Smooth muscle cell (in vitro differentiated cells): ENCODE data around the gene THRSP. TPM values are rescaled to one million over a fixed set of nuclear protein-coding genes. Genes with fewer than 3 reads are reported as not detected.

ENCODE experiments used
- DNase-seq: peaks from one replicate; lab custom pipeline; 2025; ENCODE audit not compliant: unreplicated experiment; lab: John Stamatoyannopoulos, UW
- H2AFZ ChIP-seq: fragments of 200-600 bp; sonication (generic); 2 replicates; pipeline ENCODE4 v1.6.0; 2016; ENCODE audit warnings: antibody characterized with exemption, low read depth, mild to moderate bottlenecking
- H3F3A ChIP-seq: fragments of 200-600 bp; sonication (generic); 2 replicates; pipeline ENCODE4 v1.6.0; 2017; ENCODE audit warnings: antibody characterized with exemption, low read depth
- H3K27ac ChIP-seq: fragments of 200-600 bp; sonication (generic); 2 replicates; pipeline ENCODE4 v1.5.1; 2016; ENCODE audit warnings: low read depth, mild to moderate bottlenecking
- H3K27me3 ChIP-seq: fragments of 200-600 bp; sonication (generic); 2 replicates; pipeline ENCODE4 v1.6.1; 2016; ENCODE audit warnings: low read depth, mild to moderate bottlenecking
- H3K36me3 ChIP-seq: fragments of 200-600 bp; sonication (generic); 2 replicates; pipeline ENCODE4 v1.5.1; 2016; ENCODE audit warnings: low read depth
- H3K4me1 ChIP-seq: fragments of 200-600 bp; sonication (generic); 2 replicates; pipeline ENCODE4 v1.5.1; 2016; ENCODE audit warnings: low read depth
- H3K4me2 ChIP-seq: fragments of 200-600 bp; sonication (generic); 2 replicates; pipeline ENCODE4 v1.6.0; 2016; ENCODE audit warnings: mild to moderate bottlenecking
- H3K4me3 ChIP-seq: fragments of 200-600 bp; sonication (generic); 2 replicates; pipeline ENCODE4 v1.5.1; 2016; ENCODE audit warnings: mild to moderate bottlenecking
- H3K79me2 ChIP-seq: fragments of 200-600 bp; sonication (generic); 2 replicates; pipeline ENCODE4 v1.6.0; 2016; ENCODE audit warnings: low read depth, mild to moderate bottlenecking
- H3K9ac ChIP-seq: fragments of 200-600 bp; sonication (generic); 2 replicates; pipeline ENCODE4 v1.6.0; 2016; ENCODE audit warnings: low read depth
- H3K9me3 ChIP-seq: fragments of 200-600 bp; sonication (generic); replicated peaks from 2 replicates; pipeline ENCODE4 v1.5.1; 2016; ENCODE audit warnings: low read depth
- H4K20me1 ChIP-seq: fragments of 200-600 bp; sonication (generic); 2 replicates; pipeline ENCODE4 v1.6.0; 2016; ENCODE audit warnings: low read depth
- CTCF ChIP-seq: fragments of 200-600 bp; sonication (generic); IDR thresholded peaks from 2 replicates; pipeline ENCODE4 v1.5.1; 2017; ENCODE audit warnings: borderline replicate concordance, mild to moderate bottlenecking, antibody characterized with exemption; ENCODE audit not compliant: insufficient read depth, poor library complexity, severe bottlenecking
- WGBS: methylation state at CpG from one replicate; pipeline ENCODE4 v1.1.7; 2016; ENCODE audit warnings: low lambda C conversion rate; 5-methylcytosine and 5-hydroxymethylcytosine counted together
- polyA plus RNA-seq: library from polyadenylated mRNA; unstranded; fragments of >200 nt; fragmentation: Nextera tagmentation; extraction: Ambion mirVana; gene quantifications from 2 replicates; pipeline ENCODE4 v1.2.1, GENCODE V29; 2016
- total RNA-seq: library from RNA; depleted of rRNA; stranded (reverse); fragments of >200 nt; gene quantifications from 2 replicates; pipeline ENCODE4 v1.2.3, GENCODE V29; 2014

Gene THRSP
- total and polyA plus RNA-seq, 2 experiments from 2014 or later, result not detected

DNA sequence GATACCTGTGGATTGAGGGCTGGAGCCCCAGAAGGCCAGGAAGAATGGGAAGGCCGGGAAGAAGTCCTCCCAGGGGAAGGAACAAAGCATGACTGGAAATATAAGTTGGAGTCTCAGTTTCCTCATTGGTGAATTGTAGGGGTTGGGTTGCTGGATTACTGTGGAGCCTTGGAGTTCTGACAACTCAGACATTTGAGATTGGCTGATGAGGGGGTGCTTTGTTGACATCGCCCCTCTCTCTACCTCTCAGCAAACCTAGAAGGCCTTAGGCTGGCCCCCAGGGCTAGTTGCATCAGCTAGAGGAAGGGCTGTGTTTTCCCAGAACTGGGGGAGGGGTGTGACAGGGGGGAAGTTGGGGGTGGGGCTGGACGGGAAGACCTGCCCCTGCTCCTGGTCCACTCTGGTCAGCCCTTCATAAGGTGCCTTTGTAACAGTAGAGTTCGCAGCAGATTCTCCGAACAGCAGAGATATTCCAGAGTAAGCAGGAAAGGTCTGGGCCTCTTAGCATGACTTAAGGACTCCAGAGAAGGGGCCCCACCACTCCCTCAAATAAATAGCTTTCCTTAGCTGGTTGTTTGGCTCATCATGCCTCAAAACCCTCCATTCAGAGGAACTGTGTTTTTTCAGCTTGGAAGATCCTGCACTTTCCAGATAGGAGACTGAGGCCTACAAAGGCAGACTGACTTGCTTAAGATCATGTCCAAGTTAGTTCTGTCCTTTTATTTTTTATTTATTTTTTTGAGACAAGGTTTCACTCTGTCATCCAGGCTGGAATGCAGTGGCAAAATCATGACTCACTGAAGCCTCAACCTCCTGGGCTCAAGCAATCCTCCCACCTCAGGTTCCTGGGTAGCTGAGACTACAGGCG, 12.5 kb upstream of the THRSP start:
- H3K27me3 ChIP-seq, result no peaks in the 10 kb centered on the region
- H2AFZ ChIP-seq, result peak overlapping the region; percentile 91
- no peaks in the 10 kb centered on the region for H3K9me3 ChIP-seq
- peak overlapping the region; percentile 76 for H3K4me2 ChIP-seq
- peaks cover 9% of the 10 kb centered on the region for H3K4me1 ChIP-seq
- no peak overlapping the region for H3K4me3 ChIP-seq
- H3K79me2 ChIP-seq, result no peaks in the 10 kb centered on the region
- peaks cover 7% of the 10 kb centered on the region for H3F3A ChIP-seq
- 43% methylated on average over 6 of the region's 6 CpGs for WGBS
- no peak for DNase-seq
- H4K20me1 ChIP-seq, result no peaks in the 10 kb centered on the region
- no peak for TF ChIP-seq CTCF
- peak overlapping the region; percentile 98 for H3K27ac ChIP-seq
- H3K9ac ChIP-seq, result peak overlapping the region; percentile 74
- H3K36me3 ChIP-seq, result no peaks in the 10 kb centered on the region

DNA sequence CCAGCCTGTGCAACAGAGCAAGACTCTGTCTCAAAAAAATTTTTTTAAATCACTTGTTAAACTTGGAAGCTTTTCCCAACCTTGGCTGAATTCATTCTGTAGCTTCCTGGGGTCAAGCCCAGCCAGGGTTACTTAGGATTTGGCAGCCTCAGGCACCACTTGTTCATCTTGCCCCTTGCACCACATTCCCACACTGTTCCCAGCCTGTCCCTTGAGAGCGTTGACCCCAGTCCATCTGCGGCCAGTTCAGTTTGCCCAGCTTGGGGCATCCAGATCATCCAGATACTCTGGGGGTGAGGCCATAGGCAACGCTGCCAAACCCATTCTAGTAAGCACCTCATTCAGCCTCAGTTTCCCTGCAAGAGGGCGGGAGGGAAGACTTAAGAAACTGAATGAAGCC, 8.7 kb upstream of the THRSP start:
- no peak overlapping the region for H2AFZ ChIP-seq
- H3K4me1 ChIP-seq, result peaks cover 9% of the 10 kb centered on the region
- no peak overlapping the region for H3K4me2 ChIP-seq
- WGBS, result 97% methylated on average over 4 of the region's 4 CpGs
- H3K9me3 ChIP-seq, result no peaks in the 10 kb centered on the region
- H3K27me3 ChIP-seq, result no peaks in the 10 kb centered on the region
- H3K9ac ChIP-seq, result no peak overlapping the region
- H3K27ac ChIP-seq, result no peak overlapping the region
- H3K36me3 ChIP-seq, result no peaks in the 10 kb centered on the region
- no peak overlapping the region for H3K4me3 ChIP-seq
- no peak for DNase-seq
- peaks cover 7% of the 10 kb centered on the region for H3F3A ChIP-seq
- H4K20me1 ChIP-seq, result no peaks in the 10 kb centered on the region
- no peaks in the 10 kb centered on the region for H3K79me2 ChIP-seq
- TF ChIP-seq CTCF, result no peak

DNA sequence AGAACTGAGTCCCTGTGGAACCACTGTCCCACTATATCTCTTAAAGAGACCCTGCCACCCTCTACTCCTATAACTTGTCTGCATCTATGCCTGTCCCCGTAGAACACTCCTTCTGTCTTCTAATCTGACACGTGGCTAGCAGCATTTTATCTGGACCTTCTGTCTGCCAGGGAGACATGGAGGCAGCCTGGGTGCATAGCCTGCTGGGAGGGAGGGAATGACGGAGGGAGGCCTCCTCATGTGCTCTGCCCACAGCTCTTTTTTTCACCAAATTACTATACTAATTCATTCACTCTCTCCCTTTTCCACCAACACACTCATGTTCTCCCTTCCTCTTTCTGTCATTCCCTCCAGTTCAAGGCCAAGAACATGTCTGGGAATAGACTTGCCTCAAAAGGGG, 7.6 kb upstream of the THRSP start:
- Histone ChIP-seq H3K4me3 (no peak overlapping the region), H3K4me2 (no peak overlapping the region), H3F3A (peaks cover 4% of the 10 kb centered on the region), H3K9ac (no peak overlapping the region), H2AFZ (no peak overlapping the region), H3K27ac (no peak overlapping the region), H3K27me3 (no peaks in the 10 kb centered on the region), H3K36me3 (no peaks in the 10 kb centered on the region), H3K79me2 (no peaks in the 10 kb centered on the region), H3K4me1 (peaks cover 4% of the 10 kb centered on the region), H4K20me1 (no peaks in the 10 kb centered on the region), H3K9me3 (no peaks in the 10 kb centered on the region)
- no peak for DNase-seq
- 62% methylated on average over 3 of the region's 3 CpGs for WGBS
- TF ChIP-seq CTCF, result no peak
